Panc1 (cell line): ENCODE results near the gene CD1C. TPM values are rescaled to one million over a fixed set of nuclear protein-coding genes. Genes with fewer than 3 reads are reported as not detected.

Source experiments
- ATAC-seq: fragments of 200-7000 bp; cut with Tn5 transposase; 2 replicates; pipeline ENCODE4 v1.9.1; 2020; ENCODE audit warnings: mild to moderate bottlenecking, moderate library complexity
- BruUV-seq: library from RNA; stranded (reverse); fragments of 400-500 nt; replicated peaks from 2 replicates; lab custom pipeline; 2021; lab: Mats Ljungman, UMichigan
- CTCF ChIA-PET: fragments of 300-600 bp; sonication (Branson Sonifier 250); formaldehyde crosslinking; loops from one replicate; lab custom pipeline; 2022; ENCODE audit warnings: antibody characterized with exemption; lab: Charles Lee
- POLR2A ChIA-PET: fragments of 300-600 bp; sonication (Branson Sonifier 250); formaldehyde crosslinking; loops from one replicate; lab custom pipeline; 2022; ENCODE audit warnings: antibody characterized with exemption; lab: Charles Lee
- DNase-seq: peaks from one replicate; pipeline ENCODE4 v3.0.0-alpha.2; 2010; ENCODE audit warnings: low read depth, low spot score
- H3K27ac ChIP-seq: 2 replicates; pipeline ENCODE4 v1.5.1; 2011; ENCODE audit warnings: mild to moderate bottlenecking, low read length, inconsistent platforms
- H3K27me3 ChIP-seq: fragments of 200-500 bp; sonication (Bioruptor generic); 2 replicates; pipeline ENCODE4 v1.6.0; 2014; ENCODE audit warnings: low read length, inconsistent platforms; ENCODE audit not compliant: control insufficient read depth, insufficient read depth
- H3K36me3 ChIP-seq: fragments of 200-500 bp; sonication (Bioruptor generic); 2 replicates; pipeline ENCODE4 v1.5.1; 2014; ENCODE audit warnings: inconsistent platforms, mild to moderate bottlenecking, low read length, moderate library complexity; ENCODE audit not compliant: control insufficient read depth, insufficient read depth
- H3K4me1 ChIP-seq: 2 replicates; pipeline ENCODE4 v1.5.1; 2011; ENCODE audit warnings: inconsistent platforms, mild to moderate bottlenecking, low read length, moderate library complexity; ENCODE audit not compliant: control insufficient read depth, insufficient read depth
- H3K4me3 ChIP-seq, 2 experiments: 2 replicates each; pipeline ENCODE4 v1.5.1; 2011 to 2012; ENCODE audit warnings: low read depth in 2 of 2, low read length in 2 of 2, mild to moderate bottlenecking in 2 of 2, inconsistent platforms in 1 of 2, moderate library complexity in 1 of 2
- H3K9me3 ChIP-seq: fragments of 200-500 bp; sonication (Bioruptor generic); 2 replicates; pipeline ENCODE4 v1.5.1; 2014; ENCODE audit warnings: low read depth, mild to moderate bottlenecking, inconsistent platforms, low read length, moderate library complexity; ENCODE audit not compliant: control insufficient read depth, insufficient read depth
- POLR2AphosphoS5 ChIP-seq: IDR thresholded peaks from 2 replicates; pipeline ENCODE4 v1.6.1; 2012; ENCODE audit warnings: mild to moderate bottlenecking, low read depth, low read length, moderate library complexity
- SIN3A ChIP-seq: IDR thresholded peaks from 2 replicates; pipeline ENCODE4 v1.6.1; 2012; ENCODE audit warnings: low read depth, mild to moderate bottlenecking, low read length, moderate library complexity, borderline replicate concordance; ENCODE audit not compliant: insufficient read depth
- TCF7L2 ChIP-seq: IDR thresholded peaks from 2 replicates; pipeline ENCODE4 v1.6.1; 2011; ENCODE audit warnings: mild to moderate bottlenecking, low read depth, low read length, inconsistent platforms
- in situ Hi-C: cut with HindIII; loops from 2 replicates; pipeline ENCODE4 v1.10.0; 2016; ENCODE audit warnings: low sequenced_read_pairs, low pct_unique_long_range_greater_than_20kb
- intact Hi-C: fragments of 100-400 bp; cut with micrococcal nuclease; formaldehyde crosslinking; loops from one replicate; pipeline ENCODE4 v1.10.0; 2022; ENCODE audit not compliant: unreplicated experiment
- total RNA-seq: library from RNA; stranded (reverse); gene quantifications from one replicate; pipeline ENCODE4 v1.2.1, GENCODE V29; 2021; ENCODE audit not compliant: unreplicated experiment
- TF ChIP-seq, protein P1 (sequence below), 2 experiments: IDR thresholded peaks; 2 replicates each; pipeline ENCODE4 v1.6.1; 2011 to 2012; ENCODE audit warnings: low read depth in 2 of 2, control low read depth in 1 of 2, low read length in 1 of 2, mild to moderate bottlenecking in 1 of 2, moderate library complexity in 1 of 2; ENCODE audit not compliant: insufficient read depth in 1 of 2
- TF ChIP-seq, protein P2 (sequence below): fragments of 450-650 bp; IDR thresholded peaks from 2 replicates; pipeline ENCODE4 v1.5.1; 2017; ENCODE audit warnings: mild to moderate bottlenecking

CD1C gene
- total RNA-seq, 1 experiment from 2014 or later: not detected

DNA sequence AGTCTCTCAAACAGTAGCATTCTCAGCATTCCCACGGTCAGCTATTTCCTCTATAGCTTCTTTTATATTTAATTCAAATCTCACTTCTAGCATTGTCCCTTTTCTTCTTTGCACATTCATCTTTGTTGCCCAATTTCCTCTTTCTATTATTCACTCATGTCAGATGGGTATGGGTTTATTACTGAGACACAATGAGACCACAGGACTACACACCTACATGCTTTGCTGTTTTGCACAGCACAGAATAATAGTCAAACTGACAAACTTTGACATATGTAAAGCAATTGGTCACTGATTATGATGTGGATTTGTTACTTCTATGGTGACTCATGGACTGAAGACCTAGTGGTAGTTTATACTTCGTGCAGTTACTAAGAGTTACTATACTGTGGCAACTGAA, 5.8 kb upstream of the CD1C start:
- no peak for DNase-seq
- Histone ChIP-seq H3K36me3 (no peaks in the 10 kb centered on the region), H3K4me3 (no peak overlapping the region), H3K9me3 (no peaks in the 10 kb centered on the region), H3K27me3 (no peaks in the 10 kb centered on the region), H3K27ac (no peak overlapping the region), H3K4me1 (no peaks in the 10 kb centered on the region)
- POLR2A ChIA-PET: no interaction called here
- BruUV-seq: no TSS peak
- TF ChIP-seq POLR2AphosphoS5 (no peak), SIN3A (no peak), TCF7L2 (no peak)
- TF ChIP-seq, protein P1, sequence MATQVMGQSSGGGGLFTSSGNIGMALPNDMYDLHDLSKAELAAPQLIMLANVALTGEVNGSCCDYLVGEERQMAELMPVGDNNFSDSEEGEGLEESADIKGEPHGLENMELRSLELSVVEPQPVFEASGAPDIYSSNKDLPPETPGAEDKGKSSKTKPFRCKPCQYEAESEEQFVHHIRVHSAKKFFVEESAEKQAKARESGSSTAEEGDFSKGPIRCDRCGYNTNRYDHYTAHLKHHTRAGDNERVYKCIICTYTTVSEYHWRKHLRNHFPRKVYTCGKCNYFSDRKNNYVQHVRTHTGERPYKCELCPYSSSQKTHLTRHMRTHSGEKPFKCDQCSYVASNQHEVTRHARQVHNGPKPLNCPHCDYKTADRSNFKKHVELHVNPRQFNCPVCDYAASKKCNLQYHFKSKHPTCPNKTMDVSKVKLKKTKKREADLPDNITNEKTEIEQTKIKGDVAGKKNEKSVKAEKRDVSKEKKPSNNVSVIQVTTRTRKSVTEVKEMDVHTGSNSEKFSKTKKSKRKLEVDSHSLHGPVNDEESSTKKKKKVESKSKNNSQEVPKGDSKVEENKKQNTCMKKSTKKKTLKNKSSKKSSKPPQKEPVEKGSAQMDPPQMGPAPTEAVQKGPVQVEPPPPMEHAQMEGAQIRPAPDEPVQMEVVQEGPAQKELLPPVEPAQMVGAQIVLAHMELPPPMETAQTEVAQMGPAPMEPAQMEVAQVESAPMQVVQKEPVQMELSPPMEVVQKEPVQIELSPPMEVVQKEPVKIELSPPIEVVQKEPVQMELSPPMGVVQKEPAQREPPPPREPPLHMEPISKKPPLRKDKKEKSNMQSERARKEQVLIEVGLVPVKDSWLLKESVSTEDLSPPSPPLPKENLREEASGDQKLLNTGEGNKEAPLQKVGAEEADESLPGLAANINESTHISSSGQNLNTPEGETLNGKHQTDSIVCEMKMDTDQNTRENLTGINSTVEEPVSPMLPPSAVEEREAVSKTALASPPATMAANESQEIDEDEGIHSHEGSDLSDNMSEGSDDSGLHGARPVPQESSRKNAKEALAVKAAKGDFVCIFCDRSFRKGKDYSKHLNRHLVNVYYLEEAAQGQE (IDR thresholded peaks at IDR 0.05; ENCODE audit: insufficient read depth in 1 of 2, low read depth in 2 of 2, low read length in 1 of 2): no peak
- TF ChIP-seq, protein P2, sequence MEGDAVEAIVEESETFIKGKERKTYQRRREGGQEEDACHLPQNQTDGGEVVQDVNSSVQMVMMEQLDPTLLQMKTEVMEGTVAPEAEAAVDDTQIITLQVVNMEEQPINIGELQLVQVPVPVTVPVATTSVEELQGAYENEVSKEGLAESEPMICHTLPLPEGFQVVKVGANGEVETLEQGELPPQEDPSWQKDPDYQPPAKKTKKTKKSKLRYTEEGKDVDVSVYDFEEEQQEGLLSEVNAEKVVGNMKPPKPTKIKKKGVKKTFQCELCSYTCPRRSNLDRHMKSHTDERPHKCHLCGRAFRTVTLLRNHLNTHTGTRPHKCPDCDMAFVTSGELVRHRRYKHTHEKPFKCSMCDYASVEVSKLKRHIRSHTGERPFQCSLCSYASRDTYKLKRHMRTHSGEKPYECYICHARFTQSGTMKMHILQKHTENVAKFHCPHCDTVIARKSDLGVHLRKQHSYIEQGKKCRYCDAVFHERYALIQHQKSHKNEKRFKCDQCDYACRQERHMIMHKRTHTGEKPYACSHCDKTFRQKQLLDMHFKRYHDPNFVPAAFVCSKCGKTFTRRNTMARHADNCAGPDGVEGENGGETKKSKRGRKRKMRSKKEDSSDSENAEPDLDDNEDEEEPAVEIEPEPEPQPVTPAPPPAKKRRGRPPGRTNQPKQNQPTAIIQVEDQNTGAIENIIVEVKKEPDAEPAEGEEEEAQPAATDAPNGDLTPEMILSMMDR: no peak
- intact Hi-C loops (no loop called here), in situ Hi-C loops (no loop called here)
- CTCF ChIA-PET: no interaction called here
- no peak for ATAC-seq

DNA sequence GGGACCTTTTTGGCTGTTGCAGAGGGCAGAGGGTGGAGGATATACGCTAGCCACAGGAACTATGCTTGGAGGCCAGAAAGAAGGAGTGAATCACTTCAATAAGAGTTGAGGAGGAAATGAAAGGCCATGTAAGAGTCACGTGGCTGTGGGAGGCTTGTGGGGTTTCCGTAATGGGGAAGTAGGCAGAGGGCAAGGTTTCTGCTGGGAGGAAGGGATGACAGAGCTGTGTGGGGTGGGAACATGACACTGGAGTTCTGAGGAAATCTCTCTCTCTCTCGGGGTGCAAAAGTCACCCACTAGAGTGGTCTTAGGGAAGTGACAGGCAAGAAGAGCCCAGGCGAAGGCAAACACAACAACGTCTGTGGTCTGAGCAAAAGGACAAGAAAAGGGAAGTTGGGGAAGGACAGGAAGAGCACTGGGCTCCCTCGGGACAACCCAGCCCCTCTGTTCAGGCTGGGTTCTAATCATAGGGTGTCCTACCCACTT, 3.9 kb upstream of the CD1C start:
- in situ Hi-C loops (no loop called here), intact Hi-C loops (no loop called here)
- CTCF ChIA-PET: no interaction called here
- POLR2A ChIA-PET: no interaction called here
- no TSS peak for BruUV-seq
- no peak for TF ChIP-seq TCF7L2
- TF ChIP-seq, protein P2: no peak
- no peaks in the 10 kb centered on the region for H3K27me3 ChIP-seq
- DNase-seq: no peak
- no peaks in the 10 kb centered on the region for H3K36me3 ChIP-seq
- no peaks in the 10 kb centered on the region for H3K4me1 ChIP-seq
- ATAC-seq: no peak
- no peak overlapping the region for H3K27ac ChIP-seq
- H3K9me3 ChIP-seq: no peaks in the 10 kb centered on the region
- H3K4me3 ChIP-seq: no peak overlapping the region
